HS-5 (cell line): ENCODE results near the gene COL18A1.

Experiments
- DNase-seq: peaks from one replicate; pipeline ENCODE4 v3.0.0-alpha.2; 2012; ENCODE audit warnings: low read depth

The COL18A1 gene

DNA sequence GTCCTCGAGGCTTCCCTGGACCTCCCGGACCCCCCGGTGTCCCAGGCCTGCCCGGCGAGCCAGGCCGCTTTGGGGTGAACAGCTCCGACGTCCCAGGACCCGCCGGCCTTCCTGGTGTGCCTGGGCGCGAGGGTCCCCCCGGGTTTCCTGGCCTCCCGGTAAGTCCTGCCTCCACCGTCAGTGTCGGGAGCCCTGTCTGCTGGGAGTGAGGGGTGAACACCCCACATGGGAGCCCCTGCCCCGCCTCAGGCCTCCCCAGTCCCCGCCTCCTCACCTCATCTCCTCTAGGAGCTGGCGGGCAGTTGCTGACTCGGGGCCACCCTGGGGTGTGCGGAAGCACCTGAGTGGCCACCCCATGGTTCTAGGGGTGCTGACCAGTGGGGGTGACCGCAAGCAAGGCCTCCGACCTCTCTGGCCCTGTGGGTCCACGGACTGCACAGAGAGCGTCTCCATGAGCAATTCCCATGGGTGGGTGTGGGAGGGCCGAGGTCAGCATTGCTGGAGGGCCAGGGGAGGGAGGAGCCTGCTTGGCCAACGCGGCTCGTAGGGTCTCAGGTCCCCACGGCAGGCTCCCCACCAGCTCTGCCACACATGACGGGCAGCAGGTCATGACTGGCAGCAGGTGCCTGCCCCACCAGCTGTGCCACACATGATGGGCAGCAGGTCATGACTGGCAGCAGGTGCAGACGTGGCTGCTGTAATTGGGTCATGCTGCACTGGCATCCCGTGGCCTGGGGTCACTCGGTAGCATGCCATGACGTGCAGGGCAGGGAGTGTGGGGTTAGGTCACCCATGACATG is 75.9 kb downstream of the COL18A1 start:
- DNase-seq, result no peak

GRCh38 chr21:45481566-45481965 is 76.6 kb downstream of the COL18A1 start:
- DNase-seq, result no peak

DNA sequence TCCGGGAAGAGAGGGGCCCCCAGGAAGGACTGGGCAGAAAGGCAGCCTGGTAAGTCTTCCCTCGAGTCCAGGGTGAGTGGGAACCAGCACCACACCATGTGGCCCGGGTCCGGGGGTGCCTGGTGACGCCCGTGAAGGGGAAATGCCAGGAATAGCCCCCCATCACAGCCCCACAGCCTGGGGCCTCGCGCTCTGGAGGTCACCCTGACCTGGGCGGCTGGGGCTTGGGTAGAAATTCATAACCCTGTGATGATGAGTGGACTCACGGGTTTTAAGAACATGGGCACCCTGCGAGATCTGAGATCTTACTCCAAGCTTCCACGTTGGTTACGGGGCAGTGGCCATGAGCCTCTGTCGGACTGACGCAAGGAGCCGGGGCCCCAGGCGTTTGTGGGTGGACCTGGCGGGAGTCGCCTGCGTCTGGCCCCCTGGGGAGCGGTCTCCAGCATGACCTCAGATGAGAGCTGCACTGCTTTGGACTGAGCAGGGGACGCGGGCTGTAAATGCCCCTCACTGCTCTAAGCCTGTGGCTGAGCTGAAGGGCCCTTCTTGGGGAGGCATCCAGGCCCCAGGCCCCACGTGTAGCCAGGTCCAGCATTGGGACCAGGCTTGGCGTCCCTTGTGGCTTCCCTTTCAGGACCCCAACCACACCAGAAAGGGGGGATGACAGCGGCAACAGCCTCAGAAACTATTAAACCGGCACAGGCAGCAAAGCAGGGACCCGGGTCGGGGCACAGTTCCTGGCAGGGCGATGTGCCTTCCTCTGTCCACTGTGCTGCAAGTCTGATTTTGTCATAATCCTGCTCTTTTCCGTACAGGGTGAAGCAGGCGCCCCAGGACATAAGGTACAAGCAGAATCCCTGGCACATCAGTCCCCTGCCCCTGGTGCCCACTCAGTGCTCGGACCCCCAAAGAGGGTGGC is 77.3 kb downstream of the COL18A1 start:
- DNase-seq, result no peak

GRCh38 chr21:45482899-45483821 is 78.2 kb downstream of the COL18A1 start:
- no peak for DNase-seq

- no peak for DNase-seq
Measured at GRCh38 chr21:45484318-45484717, 79.4 kb downstream of the COL18A1 start.

- no peak for DNase-seq
Measured at GRCh38 chr21:45485686-45486442, 80.9 kb downstream of the COL18A1 start.

- DNase-seq, result no peak
Measured at GRCh38 chr21:45486443-45487160, 81.6 kb downstream of the COL18A1 start.

DNA sequence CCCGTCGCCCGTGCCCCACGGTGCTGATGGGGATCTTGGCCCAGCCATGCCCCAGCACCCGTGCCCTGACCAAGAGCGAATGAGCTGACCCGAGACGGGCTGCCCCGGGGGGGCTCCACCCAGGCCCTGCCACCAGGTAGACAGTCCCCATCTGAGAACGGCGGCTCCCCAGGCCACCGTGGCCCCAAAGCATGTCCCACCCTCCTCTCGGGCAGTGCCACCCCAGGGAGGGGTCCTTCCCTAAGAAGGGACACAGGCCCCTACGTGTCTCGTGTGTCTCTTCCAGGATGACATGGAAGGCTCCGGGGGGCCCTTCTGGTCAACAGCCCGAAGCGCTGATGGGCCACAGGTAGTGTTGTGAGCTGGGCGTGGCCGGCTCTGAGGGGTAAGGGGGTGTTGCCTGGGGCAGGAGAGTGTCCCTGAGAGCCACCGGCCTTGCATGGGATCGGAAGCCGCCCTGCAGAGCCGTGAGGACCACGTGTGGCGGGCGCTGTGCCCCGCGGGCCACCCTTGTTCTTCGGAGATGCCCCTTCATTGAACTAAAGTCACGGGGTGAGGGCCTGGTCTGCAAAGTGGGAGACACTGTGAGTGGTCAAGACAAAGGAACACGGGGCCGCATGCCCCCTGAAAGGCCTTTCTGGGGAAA is 82.3 kb downstream of the COL18A1 start:
- no peak for DNase-seq

DNA sequence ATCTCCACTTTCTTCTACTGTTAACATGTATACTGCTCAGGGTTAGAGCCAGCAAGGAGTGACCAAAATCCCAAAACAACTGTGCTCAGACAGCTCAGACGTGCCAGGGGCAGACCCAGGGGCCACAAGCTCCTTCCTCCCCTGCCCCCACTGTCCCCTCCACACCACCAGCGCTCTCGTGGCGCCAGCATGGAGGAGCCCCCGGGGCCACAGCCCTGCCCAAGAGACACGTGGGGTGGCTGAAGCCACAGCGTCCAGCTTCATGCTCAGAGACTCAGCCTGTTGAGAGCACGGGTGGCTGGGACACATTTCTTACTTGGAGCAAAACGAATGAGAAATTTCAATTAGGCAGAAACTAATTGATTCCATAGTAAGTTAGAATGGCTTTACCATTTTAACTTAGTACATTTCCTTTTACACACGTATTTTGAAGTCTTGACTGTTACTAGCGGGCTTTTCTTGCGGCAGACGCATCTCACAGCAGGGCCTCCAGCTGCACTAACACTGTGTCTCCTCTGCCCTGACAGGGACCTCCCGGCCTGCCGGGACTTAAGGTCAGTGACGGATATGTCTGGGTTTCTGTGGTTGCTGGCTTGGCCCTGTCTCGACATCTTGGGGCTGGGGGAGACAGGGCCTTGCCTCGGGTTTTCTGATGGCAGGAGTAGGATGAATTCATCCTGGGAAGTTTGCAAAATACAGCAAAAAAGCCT is 83.1 kb downstream of the COL18A1 start:
- DNase-seq, result no peak

DNA sequence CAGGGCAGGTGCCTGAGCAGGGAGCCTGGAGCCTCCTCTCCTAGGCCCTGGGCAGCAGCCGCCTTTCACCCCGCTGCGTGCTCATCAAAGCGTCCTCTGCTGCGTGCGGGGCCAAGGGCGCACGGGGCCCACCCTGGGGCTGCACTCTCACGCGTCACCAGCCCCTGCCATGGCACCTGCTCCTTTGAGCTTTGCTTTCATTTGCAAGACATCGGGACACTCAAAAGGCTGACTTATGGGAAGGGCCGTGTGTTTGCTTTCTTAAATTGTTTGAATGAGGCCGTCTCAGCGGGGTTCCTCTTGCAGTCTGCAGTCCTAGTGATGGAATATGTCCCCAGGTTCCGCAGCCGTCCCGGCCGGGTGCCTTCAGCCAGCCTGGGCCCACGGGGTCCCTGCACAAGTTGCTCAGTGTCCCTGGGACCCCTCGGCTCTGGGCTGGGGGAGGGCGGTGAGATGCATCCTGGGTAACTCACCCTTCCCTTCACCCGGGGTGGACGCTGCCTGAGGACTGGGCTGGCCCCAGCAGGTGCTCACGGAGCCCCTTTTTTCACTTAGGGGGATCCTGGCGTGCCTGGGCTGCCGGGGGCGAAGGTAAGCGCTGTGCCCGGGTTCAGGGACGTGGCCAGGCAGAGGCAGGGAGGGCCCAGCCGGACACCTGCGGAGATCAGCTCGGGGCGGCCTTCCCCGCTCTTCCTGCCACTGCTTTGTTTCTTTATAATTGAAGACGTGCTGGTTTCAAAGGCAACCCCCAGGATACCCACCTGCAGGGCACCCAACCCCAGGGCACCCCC is 84.2 kb downstream of the COL18A1 start:
- no peak for DNase-seq

DNA sequence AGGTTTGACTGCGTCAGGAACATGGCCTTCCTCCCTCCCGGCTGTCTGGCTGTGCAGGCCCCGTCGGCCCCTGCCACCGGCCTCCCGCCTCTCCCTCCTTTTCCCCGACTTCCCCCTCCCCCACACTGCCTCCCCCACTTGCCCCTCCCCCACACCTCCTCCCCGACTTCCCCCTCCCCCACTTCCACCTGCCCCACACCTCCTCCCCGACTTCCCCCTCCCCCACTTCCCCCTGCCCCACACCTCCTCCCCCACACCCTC is 84.7 kb downstream of the COL18A1 start:
- DNase-seq, result no peak

DNA sequence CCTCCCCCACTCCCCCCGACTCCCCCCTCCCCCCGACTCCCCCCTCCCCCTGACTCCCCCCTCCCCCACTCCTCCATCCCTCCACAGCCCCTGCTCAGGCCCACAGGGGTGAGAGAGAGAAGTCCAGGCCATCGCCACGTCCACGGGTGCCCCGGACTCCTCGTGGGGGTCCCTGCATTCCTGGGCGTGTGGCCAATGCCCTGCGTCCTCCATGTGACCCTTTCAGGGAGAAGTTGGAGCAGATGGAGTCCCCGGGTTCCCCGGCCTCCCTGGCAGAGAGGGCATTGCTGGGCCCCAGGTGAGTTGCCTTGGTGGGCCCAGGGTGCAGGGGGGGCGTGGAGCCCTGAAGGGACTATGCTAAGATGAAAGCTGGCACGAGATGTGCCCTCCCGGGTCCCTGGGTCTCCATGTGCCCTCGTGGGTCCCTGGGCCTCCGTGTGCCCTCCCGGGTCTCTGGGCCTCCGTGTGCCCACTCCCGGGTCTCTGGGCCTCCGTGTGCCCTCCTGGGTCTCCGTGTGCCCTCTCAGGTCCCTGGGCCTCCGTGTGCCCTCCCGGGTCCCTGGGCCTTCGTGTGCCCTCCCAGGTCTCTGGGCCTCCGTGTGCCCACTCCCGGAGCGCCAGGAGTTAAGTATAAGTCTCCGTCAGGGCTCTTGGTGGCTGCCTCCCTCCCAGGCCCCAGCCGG is 85.2 kb downstream of the COL18A1 start:
- no peak for DNase-seq

DNA sequence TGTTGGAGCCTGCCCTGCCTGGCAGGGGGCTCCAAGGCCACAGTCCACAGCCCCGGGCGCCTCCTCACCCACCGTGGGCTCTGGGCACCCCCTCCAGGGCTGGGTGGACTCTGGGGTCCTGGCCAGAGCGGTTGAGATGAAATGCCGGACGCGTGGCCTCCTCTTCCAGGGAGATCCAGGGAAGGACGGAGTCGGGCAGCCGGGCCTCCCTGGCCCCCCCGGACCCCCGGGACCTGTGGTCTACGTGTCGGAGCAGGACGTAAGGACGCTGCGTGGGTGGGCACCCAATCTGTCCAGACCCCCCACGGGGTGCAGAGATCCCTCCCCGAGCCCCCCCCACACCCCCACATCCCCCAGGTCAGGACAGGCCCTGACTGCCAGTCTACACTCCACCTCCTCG is 86.1 kb downstream of the COL18A1 start:
- DNase-seq, result no peak

DNA sequence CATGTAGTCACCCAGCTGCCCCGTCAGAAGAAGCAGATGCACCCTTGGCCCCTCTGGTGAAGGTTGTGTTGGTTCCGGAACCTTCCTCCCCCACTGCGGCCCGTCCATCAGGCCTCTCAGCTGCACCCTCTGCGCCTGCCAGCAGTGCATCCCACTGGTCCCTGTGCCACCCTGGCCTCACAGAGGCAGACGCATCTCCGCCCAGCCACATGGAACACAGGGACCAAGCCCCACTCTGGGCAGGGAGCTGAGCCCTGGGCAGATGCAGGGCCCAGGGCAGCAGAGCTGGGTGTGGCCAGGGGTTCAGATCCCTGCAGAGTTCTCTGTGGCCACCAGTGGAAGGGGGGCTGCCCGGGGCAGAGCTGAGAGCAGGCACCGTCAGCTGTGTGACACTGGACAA is 86.7 kb downstream of the COL18A1 start:
- DNase-seq, result no peak

GRCh38 chr21:45492765-45493164 is 87.8 kb downstream of the COL18A1 start:
- DNase-seq, result no peak

- DNase-seq, result no peak
Measured at GRCh38 chr21:45493401-45494001, 88.5 kb downstream of the COL18A1 start.

- DNase-seq, result no peak
Measured at GRCh38 chr21:45494135-45494850, 89.3 kb downstream of the COL18A1 start.
